Bone marrow (tissue), 2 donors: ENCODE measurements around the gene RAC2.

Experiments used
- DNase-seq, 2 donors: peaks; one replicate each; lab custom pipeline; 2025; lab: John Stamatoyannopoulos, UW

RAC2 gene

GRCh38 chr22:37275622-37276021 lies 31.6 kb upstream of the RAC2 start:
- no peak for DNase-seq

- no peak for DNase-seq
Observed at GRCh38 chr22:37275134-37275533, 31.1 kb upstream of the RAC2 start.

DNA sequence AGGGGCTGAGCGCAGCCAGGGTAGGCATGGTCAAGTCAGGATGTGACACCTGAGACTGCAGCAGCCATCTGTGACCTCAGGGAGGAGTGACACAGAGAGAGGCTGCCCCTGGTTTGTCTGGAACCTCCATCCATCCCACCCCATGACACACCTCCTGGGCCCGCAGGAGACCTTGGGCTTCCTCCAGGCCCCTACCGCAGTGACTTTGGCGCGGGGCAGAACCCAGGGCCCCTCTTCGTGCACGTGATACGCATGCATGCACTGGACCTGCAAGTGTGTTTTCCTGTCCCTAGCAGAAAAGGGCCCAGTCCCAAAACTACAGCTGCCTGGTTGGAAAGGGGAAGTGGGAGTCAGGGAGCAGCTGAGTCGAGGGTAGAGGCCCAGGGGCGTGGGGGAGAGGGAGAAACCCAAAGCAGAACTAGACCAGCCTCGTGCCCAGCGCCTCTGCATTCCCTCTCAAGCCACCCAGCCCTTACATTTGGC lies 30.4 kb upstream of the RAC2 start:
- peak; percentile 30 to 45 for DNase-seq

GRCh38 chr22:37273846-37274225 lies 29.8 kb upstream of the RAC2 start:
- no peak for DNase-seq

- DNase-seq: peak in 1 of 2 donors; percentile 21
Observed at GRCh38 chr22:37273126-37273845, 29.2 kb upstream of the RAC2 start.

- DNase-seq: peak; percentile 18 to 30
Observed at GRCh38 chr22:37270928-37271650, 27.0 kb upstream of the RAC2 start.

DNA sequence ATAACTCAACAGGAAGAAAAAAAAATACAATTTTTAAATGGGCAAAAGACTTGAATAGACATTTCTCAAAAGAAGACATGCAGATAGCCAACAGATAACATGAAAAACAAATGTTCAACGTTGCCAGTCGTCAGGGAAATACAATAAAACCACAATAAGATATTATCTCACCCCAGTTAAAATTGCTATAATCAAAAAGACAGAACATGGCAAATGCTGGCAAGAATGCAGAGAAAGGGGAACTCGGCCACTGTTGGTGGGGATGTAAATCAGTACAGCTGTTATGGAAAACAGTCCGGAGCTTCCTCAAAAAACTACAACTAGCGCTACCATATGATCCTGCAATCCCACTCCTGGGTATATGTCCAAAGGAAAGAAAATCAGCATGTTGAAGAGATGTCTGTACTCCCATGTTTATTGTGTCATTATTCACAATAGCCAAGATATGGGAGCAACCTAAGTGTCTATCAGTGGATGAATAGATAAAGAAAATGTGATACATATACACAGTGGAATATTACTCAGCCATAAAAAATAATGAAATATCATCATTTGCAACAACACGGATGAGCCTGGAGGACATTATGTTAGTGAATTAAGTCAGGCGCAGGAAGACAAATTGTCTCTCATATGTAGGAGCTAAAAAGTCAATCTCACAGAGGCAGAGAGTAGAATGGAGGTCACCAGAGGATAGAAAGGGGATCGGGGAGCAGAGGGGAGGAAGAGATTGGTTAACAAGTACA lies 26.0 kb upstream of the RAC2 start:
- DNase-seq: peak in 1 of 2 donors; percentile 79

GRCh38 chr22:37267661-37268413 lies 23.8 kb upstream of the RAC2 start:
- peak in 1 of 2 donors; percentile 27 for DNase-seq

DNA sequence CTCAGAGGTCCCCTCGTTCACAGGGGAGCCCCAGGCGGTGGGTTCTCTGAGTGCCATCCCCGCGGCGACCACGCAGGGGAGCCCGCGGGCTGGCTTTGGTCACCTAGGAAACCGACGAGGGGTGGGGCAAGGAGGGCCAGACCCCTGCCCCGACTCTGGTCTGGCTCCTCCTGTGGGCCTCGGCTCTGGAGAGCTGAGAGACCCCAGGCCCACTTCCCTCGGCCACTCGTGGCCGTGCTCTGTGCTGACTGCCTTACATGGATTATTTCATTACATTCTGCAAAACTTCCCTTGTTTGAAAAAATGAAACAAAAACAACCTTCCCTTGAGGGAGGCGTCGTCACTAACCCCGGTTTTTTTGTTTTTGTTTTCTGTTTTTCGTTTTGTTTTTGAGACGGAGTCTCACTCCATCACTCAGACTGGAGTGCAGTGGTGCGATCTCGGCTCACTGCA lies 23.1 kb upstream of the RAC2 start:
- DNase-seq: peak in 1 of 2 donors; percentile 45

- DNase-seq: no peak
Observed at GRCh38 chr22:37266581-37267134, 22.6 kb upstream of the RAC2 start.

- DNase-seq: no peak
Observed at GRCh38 chr22:37263966-37264887, 20.2 kb upstream of the RAC2 start.

GRCh38 chr22:37262346-37262745 lies 18.3 kb upstream of the RAC2 start:
- DNase-seq: no peak

- peak; percentile 41 to 44 for DNase-seq
Observed at GRCh38 chr22:37260901-37261336, 16.9 kb upstream of the RAC2 start.

- no peak for DNase-seq
Observed at GRCh38 chr22:37260155-37260795, 16.2 kb upstream of the RAC2 start.

DNA sequence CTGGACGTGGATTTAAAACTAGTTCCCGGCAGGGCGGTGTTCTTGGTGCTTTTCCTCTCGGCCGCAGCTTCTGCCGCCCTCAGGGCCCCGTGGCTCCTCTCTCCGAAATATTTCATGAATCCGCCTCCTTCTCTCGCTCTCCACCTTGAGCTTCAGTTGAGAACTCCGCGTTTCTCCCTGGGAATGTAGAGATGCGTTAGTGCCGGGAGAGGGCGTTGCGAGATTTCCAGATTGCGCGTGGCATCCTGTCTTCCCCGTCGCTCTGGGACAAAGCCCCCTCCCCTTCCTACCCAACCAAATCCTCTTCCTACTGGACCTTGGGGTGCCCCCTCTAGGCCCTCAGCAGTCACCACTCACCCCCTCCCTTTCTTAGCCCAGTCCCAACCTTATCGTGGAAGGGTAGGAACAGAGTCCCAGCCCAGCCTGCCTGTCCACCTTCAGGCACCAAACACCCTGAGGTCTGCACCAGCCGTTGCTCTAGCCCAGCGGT lies 15.5 kb upstream of the RAC2 start:
- peak in 1 of 2 donors; percentile 42 for DNase-seq

DNA sequence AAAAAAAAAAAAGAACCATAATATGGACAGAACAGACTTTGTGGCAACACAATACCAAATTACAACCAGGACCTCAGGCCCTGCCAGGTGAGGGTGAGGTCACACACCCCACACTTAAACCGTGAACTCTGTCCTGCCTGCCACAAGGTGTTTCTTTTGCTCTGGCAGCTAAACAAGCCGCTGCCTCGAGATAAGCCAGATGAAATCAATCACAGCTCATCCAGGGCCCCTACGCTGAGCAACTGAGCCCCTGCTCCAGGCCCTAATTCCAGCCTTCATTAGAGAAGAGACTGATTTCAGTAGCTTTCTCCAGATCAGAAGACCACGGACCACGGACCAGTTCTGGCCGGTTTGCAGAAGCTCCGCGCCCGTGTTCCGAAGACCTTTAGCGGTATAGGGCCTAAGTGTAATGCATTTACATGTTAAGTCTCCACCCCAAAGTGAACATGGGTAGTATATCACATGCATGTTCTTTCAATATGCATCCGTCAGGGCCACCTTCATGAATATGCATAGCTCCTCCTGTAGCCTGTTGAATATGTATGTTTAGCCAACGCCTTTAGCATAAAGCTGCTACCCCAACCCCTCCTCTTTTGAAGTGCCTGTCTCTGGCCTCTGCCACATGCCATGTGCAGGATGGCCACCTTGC lies 14.8 kb upstream of the RAC2 start:
- DNase-seq: no peak

DNA sequence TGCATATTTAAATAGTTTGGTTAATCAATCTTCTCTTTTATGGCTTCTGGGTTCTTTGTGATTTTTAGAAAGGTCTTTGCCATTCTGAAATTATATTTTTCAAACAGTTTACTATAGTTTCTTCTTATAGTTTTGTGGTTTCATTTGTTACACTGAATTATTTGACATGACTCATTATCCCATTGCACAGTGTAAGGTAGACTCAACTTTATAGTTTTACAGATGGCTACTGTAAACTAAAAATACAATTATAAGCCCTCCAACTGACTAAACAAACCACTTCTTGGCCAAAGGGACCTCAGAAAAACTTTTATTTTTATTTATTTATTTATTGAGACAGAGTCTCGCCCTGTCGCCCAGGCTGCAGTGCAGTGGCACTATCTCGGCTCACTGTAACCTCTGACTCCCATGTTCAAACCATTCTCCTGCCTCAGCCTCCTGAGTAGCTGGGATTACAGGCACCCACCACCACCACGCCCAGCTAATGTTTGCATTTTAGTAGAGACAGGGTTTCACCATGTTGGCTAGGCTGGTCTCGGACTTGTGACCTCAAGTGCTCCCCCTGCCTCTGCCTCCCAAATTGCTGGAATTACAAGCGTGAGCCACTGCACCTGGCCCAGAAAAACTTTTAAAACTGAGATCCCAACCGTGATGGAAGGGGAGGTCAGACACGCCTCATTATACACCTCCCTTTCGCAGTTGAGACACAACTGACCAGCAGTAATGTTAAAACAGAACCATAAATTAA lies 14.1 kb upstream of the RAC2 start:
- no peak for DNase-seq

GRCh38 chr22:37256075-37256726 lies 12.1 kb upstream of the RAC2 start:
- DNase-seq: no peak
